ENCODE data around the gene UBE2J2. TPM values are rescaled to one million over a fixed set of nuclear protein-coding genes. Genes with fewer than 3 reads are reported as not detected.

Gene UBE2J2
- total and polyA plus RNA-seq, 5 donors = 34.9 to 41.2 (median 38.2) TPM

DNA sequence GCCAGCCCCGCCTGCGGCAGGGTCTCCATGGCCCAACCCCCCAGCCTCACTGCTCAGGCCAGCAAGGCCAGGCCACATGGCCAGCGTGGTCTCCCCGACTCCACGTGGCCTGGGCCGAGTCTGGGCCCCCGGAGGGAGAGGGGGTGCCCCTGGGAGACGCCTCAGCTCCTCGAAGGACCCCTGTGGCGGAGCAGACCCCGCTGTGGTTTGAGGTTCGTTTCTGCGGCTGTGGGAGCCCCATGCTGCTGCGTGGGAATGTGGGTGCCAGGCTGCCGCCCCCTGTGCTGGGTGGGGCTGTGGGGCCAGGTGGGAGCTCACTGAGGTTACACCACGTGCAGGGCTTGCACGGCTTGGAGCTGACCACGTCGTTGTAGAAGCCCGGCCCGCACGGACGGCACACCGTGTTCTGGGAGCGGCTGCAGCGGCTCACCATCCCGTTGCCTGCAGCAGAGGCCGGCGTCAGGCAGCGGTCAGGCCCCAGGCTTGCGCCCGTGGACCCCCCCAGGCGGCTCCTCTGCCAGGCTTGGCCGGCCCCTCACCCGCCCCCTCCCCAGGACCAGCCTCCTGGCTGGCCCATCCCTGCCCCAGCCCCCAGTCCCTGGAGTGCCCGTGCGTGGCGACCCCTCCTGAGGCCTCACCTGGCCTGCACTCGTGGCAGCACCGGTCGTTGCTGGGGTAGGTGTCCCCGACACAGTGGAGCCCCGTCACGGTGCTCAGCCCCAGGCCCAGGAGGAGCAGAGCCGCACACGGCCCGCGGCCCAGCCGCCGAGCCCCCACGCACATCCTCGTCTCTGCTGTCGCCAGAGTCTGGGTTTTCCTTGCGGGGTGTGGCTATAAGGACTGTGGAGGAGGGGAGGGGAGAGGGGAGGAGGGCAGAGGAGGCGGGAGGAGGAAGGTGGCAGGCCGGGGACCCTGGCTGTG lies 60.0 kb downstream of the UBE2J2 start, which contains the start of gene TNFRSF4:
TSS of gene TNFRSF4 (minus strand) at position 809 of the 921 bp plus-strand sequence. CDS start at position 783, 26 bp downstream.
- Histone ChIP-seq H3K27ac (ENCODE audit: low read length) (no peak within 1 kb of the TSS), H3K4me3 (ENCODE audit: low read length) (no peak within 1 kb of the TSS), H3K27me3 (ENCODE audit: control insufficient read depth, insufficient read depth) (no peaks in the 10 kb centered on the region), H3K9me3 (ENCODE audit: control insufficient read depth, low read length) (no peaks in the 10 kb centered on the region), H3K4me1 (ENCODE audit: control insufficient read depth, insufficient read depth, low read length) (no peaks in the 10 kb centered on the region)
- intact Hi-C loops (cut with DNase I) = no loop called here
- peak; percentile 19 to 63 (median 55) for DNase-seq
- 49% methylated on average over 56 of the region's 56 CpGs for WGBS
- ATAC-seq = peak in 1 of 2 donors; percentile 9

- peak overlapping the region; percentile 7 for H3K4me3 ChIP-seq (ENCODE audit: low read length)
These were observed 60.8 kb downstream of the UBE2J2 start for GRCh38 chr1:1212780-1213344.

GRCh38 chr1:1211541-1212441 lies 61.9 kb downstream of the UBE2J2 start:
- Histone ChIP-seq H3K9me3 (ENCODE audit: control insufficient read depth, low read length) (no peaks in the 10 kb centered on the region), H3K4me3 (ENCODE audit: low read length) (no peak overlapping the region), H3K4me1 (ENCODE audit: control insufficient read depth, insufficient read depth, low read length) (no peaks in the 10 kb centered on the region), H3K27ac (ENCODE audit: low read length) (no peak overlapping the region), H3K27me3 (ENCODE audit: control insufficient read depth, insufficient read depth) (no peaks in the 10 kb centered on the region)
- ATAC-seq (no peak), DNase-seq (peak; percentile 16 to 54 (median 46))
- intact Hi-C loops (cut with DNase I) = no loop called here
- WGBS = 83% methylated on average over 27 of the region's 28 CpGs

More at GRCh38 chr1:1212780-1213344, 60.8 kb downstream of the UBE2J2 start:
- Histone ChIP-seq H3K27ac (ENCODE audit: low read length) (no peak overlapping the region), H3K9me3 (ENCODE audit: control insufficient read depth, low read length) (no peaks in the 10 kb centered on the region), H3K4me1 (ENCODE audit: control insufficient read depth, insufficient read depth, low read length) (no peaks in the 10 kb centered on the region), H3K27me3 (ENCODE audit: control insufficient read depth, insufficient read depth) (no peaks in the 10 kb centered on the region)
- intact Hi-C loops (cut with DNase I) = no loop called here
- ATAC-seq (peak; percentile 36 to 57), DNase-seq (peak; percentile 58 to 84 (median 79))
- WGBS = 39% methylated on average over 24 of the region's 24 CpGs

DNA sequence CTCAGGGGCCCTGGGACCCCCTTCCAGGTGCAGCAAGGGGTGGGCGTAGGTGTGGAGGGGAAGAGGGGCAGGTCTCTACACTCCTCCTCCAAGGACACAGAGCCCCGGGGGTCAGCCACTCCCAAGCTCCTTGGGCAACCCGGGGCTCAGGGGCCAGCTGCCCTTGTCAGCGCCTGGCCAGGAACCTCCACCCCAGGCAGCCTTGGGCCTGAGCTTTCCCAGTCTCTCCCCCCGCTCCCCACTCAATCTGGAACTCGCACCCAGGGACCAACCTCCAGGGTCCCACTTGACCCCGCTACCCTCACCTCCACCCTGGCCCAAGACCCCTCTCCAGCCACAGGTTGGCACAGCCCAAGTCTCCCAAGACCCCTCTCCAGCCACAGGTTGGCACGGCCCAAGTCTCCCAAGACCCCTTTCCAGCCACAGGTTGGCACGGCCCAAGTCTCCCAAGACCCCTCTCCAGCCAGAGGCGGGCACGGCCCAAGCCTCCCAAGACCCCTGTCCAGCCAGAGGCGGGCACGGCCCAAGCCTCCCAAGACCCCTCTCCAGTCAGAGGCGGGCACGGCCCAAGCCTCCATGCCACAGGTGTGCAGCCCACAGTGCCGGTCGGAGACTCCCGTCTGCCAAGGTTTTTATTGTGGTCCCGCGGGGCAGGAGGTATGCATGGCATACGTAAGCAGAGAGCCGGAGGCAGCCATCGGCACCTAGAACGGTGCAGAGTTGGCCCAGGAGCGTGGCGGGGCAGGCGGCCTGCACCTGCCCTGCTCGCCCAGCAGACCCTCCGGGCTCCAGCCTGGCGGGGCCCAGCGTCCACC lies 62.7 kb downstream of the UBE2J2 start:
- Histone ChIP-seq H3K4me3 (ENCODE audit: low read length) (no peak overlapping the region), H3K4me1 (ENCODE audit: control insufficient read depth, insufficient read depth, low read length) (no peaks in the 10 kb centered on the region), H3K27ac (ENCODE audit: low read length) (no peak overlapping the region), H3K9me3 (ENCODE audit: control insufficient read depth, low read length) (no peaks in the 10 kb centered on the region), H3K27me3 (ENCODE audit: control insufficient read depth, insufficient read depth) (no peaks in the 10 kb centered on the region)
- 94% methylated on average over 31 of the region's 31 CpGs for WGBS
- ATAC-seq = no peak
- peak; percentile 11 to 49 (median 25) for DNase-seq
- intact Hi-C loops (cut with DNase I) = no loop called here

DNA sequence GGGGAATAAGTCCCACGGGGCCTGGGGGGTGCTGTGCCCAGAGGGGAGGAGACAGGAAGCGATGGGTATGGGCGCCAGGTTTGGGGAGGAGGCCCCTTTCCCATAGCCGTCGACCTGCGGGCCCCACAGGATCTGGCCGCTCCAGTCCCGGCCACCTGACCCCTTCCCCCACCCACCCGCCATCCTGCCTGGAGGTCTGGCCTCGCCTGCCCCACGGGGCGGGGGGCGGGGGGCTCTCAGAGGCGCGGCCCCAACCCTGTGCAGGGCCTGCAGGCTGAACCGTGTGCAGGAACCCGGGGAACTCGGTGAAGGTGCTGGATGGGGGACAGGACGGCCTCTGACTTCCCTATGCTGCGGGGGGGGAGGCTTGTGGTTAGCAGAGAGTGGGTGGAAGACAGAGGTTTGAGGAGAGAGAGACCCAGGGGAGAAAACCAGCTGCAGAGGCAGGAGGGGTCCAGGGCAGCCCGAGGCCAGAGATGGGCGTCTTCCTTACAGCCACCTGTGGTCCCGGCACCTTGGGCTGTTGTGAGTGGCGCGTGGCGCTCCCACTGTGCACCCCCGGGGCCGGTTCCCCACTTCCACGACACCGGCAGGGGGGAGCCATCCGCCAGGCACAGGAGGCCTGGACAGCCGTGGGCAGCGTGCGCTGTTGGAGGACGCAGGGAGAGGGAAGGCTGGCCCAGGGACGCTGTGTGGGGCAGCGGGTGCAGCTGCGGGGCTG lies 64.8 kb downstream of the UBE2J2 start:
- peak; percentile 14 to 49 (median 34) for DNase-seq
- no peak overlapping the region for H3K27ac ChIP-seq (ENCODE audit: low read length)
- no peaks in the 10 kb centered on the region for H3K27me3 ChIP-seq (ENCODE audit: control insufficient read depth, insufficient read depth)
- intact Hi-C loops (cut with DNase I) = no loop called here
- H3K4me3 ChIP-seq (ENCODE audit: low read length) = no peak overlapping the region
- no peaks in the 10 kb centered on the region for H3K9me3 ChIP-seq (ENCODE audit: control insufficient read depth, low read length)
- no peaks in the 10 kb centered on the region for H3K4me1 ChIP-seq (ENCODE audit: control insufficient read depth, insufficient read depth, low read length)
- 60% methylated on average over 38 of the region's 38 CpGs for WGBS
- ATAC-seq = no peak

DNA sequence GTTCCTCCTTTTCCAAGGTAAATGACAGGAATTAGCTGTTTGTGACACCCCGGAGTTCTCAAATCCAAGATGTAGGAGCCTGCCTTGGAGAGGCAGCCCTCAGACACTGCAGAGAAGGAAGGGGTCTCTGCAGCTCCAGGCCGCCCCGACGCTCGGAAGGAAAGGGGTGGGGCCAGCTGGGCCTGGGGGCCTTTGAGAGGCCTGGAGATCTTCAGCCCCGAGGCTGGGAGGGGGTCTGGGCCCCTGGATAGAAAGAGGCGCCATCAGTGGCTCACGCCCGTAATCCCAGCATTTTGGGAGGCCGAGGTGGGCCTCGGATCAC lies 66.1 kb downstream of the UBE2J2 start:
- H3K27ac ChIP-seq (ENCODE audit: low read length) = no peak overlapping the region

DNA sequence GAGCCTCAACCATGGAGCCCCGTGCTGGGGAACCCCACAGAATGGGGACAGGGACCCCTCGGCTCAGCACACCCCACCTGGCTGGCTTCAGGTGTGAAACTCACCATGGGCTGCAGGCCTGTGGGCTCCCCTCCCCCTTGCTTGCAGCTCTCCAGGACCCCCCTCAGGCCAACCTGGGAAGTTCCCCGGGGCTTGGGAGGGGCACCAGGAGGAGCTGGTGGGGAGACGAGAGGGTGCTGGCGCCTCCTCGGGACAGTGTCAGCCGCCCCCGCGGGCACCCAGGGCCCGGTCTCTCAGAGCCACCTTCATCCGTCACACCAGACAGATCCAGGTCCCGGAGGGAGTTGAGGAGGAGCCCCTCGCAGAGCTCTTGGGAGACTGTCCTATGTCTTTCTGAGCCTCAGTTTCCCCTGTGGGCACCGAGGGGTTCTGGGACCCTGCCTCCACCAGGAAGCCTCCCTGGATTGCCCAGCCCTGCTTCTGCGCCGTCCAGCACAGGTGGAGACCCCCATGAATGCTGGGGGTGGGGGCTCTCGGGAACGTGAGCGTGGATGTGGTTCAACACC lies 66.6 kb downstream of the UBE2J2 start:
- H3K4me1 ChIP-seq (ENCODE audit: control insufficient read depth, insufficient read depth, low read length) = no peaks in the 10 kb centered on the region
- WGBS = 56% methylated on average over 19 of the region's 19 CpGs
- ATAC-seq (no peak), DNase-seq (peak; percentile 18 to 50 (median 35))
- no peaks in the 10 kb centered on the region for H3K27me3 ChIP-seq (ENCODE audit: control insufficient read depth, insufficient read depth)
- H3K27ac ChIP-seq (ENCODE audit: low read length) = no peak overlapping the region
- H3K4me3 ChIP-seq (ENCODE audit: low read length) = no peak overlapping the region
- intact Hi-C loops (cut with DNase I) = no loop called here
- H3K9me3 ChIP-seq (ENCODE audit: control insufficient read depth, low read length) = no peaks in the 10 kb centered on the region

More for the DNA sequence above, 66.1 kb downstream of the UBE2J2 start:
- Histone ChIP-seq H3K4me3 (ENCODE audit: low read length) (no peak overlapping the region), H3K4me1 (ENCODE audit: control insufficient read depth, insufficient read depth, low read length) (no peaks in the 10 kb centered on the region), H3K9me3 (ENCODE audit: control insufficient read depth, low read length) (no peaks in the 10 kb centered on the region), H3K27me3 (ENCODE audit: control insufficient read depth, insufficient read depth) (no peaks in the 10 kb centered on the region)
- ATAC-seq (no peak), DNase-seq (peak in 1 of 3 donors; percentile 20)
- intact Hi-C loops (cut with DNase I) = no loop called here
- 58% methylated on average over 11 of the region's 11 CpGs for WGBS

- DNase-seq = peak; percentile 14 to 64 (median 49)
- H3K4me3 ChIP-seq (ENCODE audit: low read length) = no peak within 1 kb of the TSS
- no peaks in the 10 kb centered on the region for H3K4me1 ChIP-seq (ENCODE audit: control insufficient read depth, insufficient read depth, low read length)
- intact Hi-C loops (cut with DNase I) = no loop called here
- H3K27me3 ChIP-seq (ENCODE audit: control insufficient read depth, insufficient read depth) = no peaks in the 10 kb centered on the region
- WGBS = 5% methylated on average over 49 of the region's 49 CpGs
- no peaks in the 10 kb centered on the region for H3K9me3 ChIP-seq (ENCODE audit: control insufficient read depth, low read length)
- no peak for ATAC-seq
- no peak within 1 kb of the TSS for H3K27ac ChIP-seq (ENCODE audit: low read length)
These were observed 67.2 kb downstream of the UBE2J2 start, which contains the start of gene TNFRSF18 for GRCh38 chr1:1206376-1206965. Gene TNFRSF18 (minus strand): TSS chr1:1206592. CDS start chr1:1206571, 21 bp downstream.

DNA sequence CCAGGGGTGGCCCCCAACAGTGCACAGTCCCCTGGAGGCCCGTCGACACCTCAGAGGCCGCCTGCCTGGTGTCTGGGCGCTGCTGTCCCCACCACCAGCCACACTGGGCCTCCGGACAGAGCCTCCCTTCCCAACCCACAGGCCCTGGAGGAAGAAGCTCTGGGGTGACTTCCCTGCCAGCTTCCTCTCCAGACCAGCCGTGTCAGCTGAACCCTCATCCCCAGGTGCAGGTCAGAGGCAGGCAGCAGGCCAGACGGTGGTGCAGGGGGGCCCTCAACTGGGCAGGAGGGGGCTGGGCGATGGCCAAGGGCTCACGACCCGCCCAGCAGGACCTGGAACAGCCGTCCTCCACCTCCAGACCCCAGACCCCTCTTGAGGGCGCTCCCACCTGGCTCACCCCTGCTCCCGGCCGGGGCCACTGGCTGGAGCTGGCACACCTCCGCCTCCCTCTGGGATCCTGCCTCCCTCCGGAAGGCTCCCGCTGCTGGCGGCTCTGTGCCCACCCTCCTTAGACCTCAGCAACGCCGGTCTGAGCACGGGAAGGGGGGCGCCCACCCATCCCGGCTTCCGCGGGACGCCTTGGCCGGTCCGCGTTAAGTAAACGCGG lies 67.8 kb downstream of the UBE2J2 start:
- Histone ChIP-seq H3K4me1 (ENCODE audit: control insufficient read depth, insufficient read depth, low read length) (no peaks in the 10 kb centered on the region), H3K9me3 (ENCODE audit: control insufficient read depth, low read length) (no peaks in the 10 kb centered on the region), H3K27me3 (ENCODE audit: control insufficient read depth, insufficient read depth) (no peaks in the 10 kb centered on the region), H3K4me3 (ENCODE audit: low read length) (no peak overlapping the region), H3K27ac (ENCODE audit: low read length) (no peak overlapping the region)
- 26% methylated on average over 31 of the region's 31 CpGs for WGBS
- intact Hi-C loops (cut with DNase I) = no loop called here
- DNase-seq (peak in 1 of 3 donors; percentile 53), ATAC-seq (no peak)
